Keratinocyte (primary cell): Measurements from ENCODE around the gene OR2A25. TPM values are rescaled to one million over a fixed set of nuclear protein-coding genes. Genes with fewer than 3 reads are reported as not detected.

ENCODE experiments used
- DNase-seq: peaks from one replicate; pipeline ENCODE4 v3.0.0-alpha.2; 2011; ENCODE audit warnings: low read depth, missing footprints, low spot score
- FAIRE-seq: peaks from 2 replicates; lab custom pipeline; 2011; peaks lifted over from hg19 to GRCh38; lab: Jason Lieb, UNC
- H2AFZ ChIP-seq: 2 replicates; pipeline ENCODE4 v1.6.0; 2012; ENCODE audit warnings: low read length, control low read depth, inconsistent platforms; ENCODE audit not compliant: control insufficient read depth
- H3K27ac ChIP-seq: 2 replicates; pipeline ENCODE4 v1.5.1; 2011; ENCODE audit warnings: low read length; ENCODE audit not compliant: control insufficient read depth, insufficient read depth
- H3K27me3 ChIP-seq: 3 replicates; pipeline ENCODE4 v1.6.0; 2011; ENCODE audit warnings: low read length; ENCODE audit not compliant: control insufficient read depth, insufficient read depth; ENCODE audit errors: extremely low read depth
- H3K36me3 ChIP-seq, 2 experiments: 2 replicates in 1 of 2; 3 replicates in 1 of 2; pipeline ENCODE4 v1.5.1; 2011; ENCODE audit warnings: low read length in 2 of 2, mild to moderate bottlenecking in 1 of 2; ENCODE audit not compliant: control insufficient read depth in 2 of 2, insufficient read depth in 2 of 2; ENCODE audit errors: extremely low read depth in 1 of 2
- H3K4me1 ChIP-seq: 3 replicates; pipeline ENCODE4 v1.5.1; 2011; ENCODE audit warnings: low read length; ENCODE audit not compliant: control insufficient read depth, insufficient read depth; ENCODE audit errors: extremely low read depth
- H3K4me2 ChIP-seq: 3 replicates; pipeline ENCODE4 v1.6.0; 2011; ENCODE audit warnings: low read depth, low read length; ENCODE audit not compliant: control insufficient read depth, insufficient read depth; ENCODE audit errors: extremely low read depth
- H3K4me3 ChIP-seq, 3 experiments: fragments of 200-600 bp in 1 of 3; sonication (generic) in 1 of 3; 2 replicates in 2 of 3; 3 replicates in 1 of 3; pipeline ENCODE4 v1.5.1; 2011 to 2016; ENCODE audit warnings: low read length in 3 of 3, mild to moderate bottlenecking in 3 of 3, control low read depth in 2 of 3, inconsistent platforms in 1 of 3, low read depth in 1 of 3, mixed read lengths in 1 of 3, mixed run types in 1 of 3, moderate library complexity in 1 of 3; ENCODE audit not compliant: control insufficient read depth in 2 of 3, insufficient read depth in 2 of 3; ENCODE audit errors: extremely low read depth in 1 of 3
- H3K79me2 ChIP-seq: 2 replicates; pipeline ENCODE4 v1.6.0; 2012; ENCODE audit warnings: low read length; ENCODE audit not compliant: control insufficient read depth, insufficient read depth
- H3K9ac ChIP-seq: 3 replicates; pipeline ENCODE4 v1.6.0; 2011; ENCODE audit warnings: low read length; ENCODE audit not compliant: control insufficient read depth, insufficient read depth; ENCODE audit errors: extremely low read depth
- H3K9me1 ChIP-seq: 3 replicates; pipeline ENCODE4 v1.6.0; 2011; ENCODE audit warnings: low read length; ENCODE audit not compliant: control insufficient read depth, insufficient read depth; ENCODE audit errors: extremely low read depth
- H3K9me3 ChIP-seq: 2 replicates; pipeline ENCODE4 v1.5.1; 2012; ENCODE audit warnings: low read depth, low read length; ENCODE audit not compliant: control insufficient read depth
- H4K20me1 ChIP-seq: 3 replicates; pipeline ENCODE4 v1.6.0; 2011; ENCODE audit warnings: low read length; ENCODE audit not compliant: control insufficient read depth, insufficient read depth; ENCODE audit errors: extremely low read depth
- CTCF ChIP-seq, 3 experiments: IDR thresholded peaks in 1 of 3; conservative IDR thresholded peaks in 1 of 3; optimal IDR thresholded peaks in 1 of 3; 2 replicates in 2 of 3; 3 replicates in 1 of 3; pipeline versions ENCODE3 to v1.5.1; 2011; ENCODE audit warnings: low read length in 3 of 3, mild to moderate bottlenecking in 3 of 3, moderate library complexity in 2 of 3, control low read depth in 1 of 3, inconsistent platforms in 1 of 3; ENCODE audit not compliant: insufficient read depth in 2 of 3; ENCODE audit errors: extremely low read depth in 1 of 3
- EZH2 ChIP-seq: IDR thresholded peaks from one replicate; pipeline ENCODE4 v1.6.1; 2012; ENCODE audit warnings: inconsistent platforms, mild to moderate bottlenecking, low read length, moderate library complexity
- dilution Hi-C: fragments of 300-500 bp; cut with MboI; formaldehyde crosslinking; loops from one replicate; pipeline ENCODE4 v1.7.0; 2020; ENCODE audit warnings: low sequenced_read_pairs; ENCODE audit not compliant: extremely low pct_ligation_motif_present
- polyA plus RNA-seq, 5 experiments: library from polyadenylated mRNA; depleted of rRNA in 3 of 5; stranded (reverse) in 3 of 5; stranded (forward) in 1 of 5; unstranded in 1 of 5; fragments of >200 nt; gene quantifications; 1 replicate in 1 of 5; 2 replicates in 3 of 5; 3 replicates in 1 of 5; pipeline versions ENCODE4 v1.2.1 to v1.2.3, GENCODE V29; 2011 to 2012; ENCODE audit warnings: missing spikeins in 2 of 5, low read depth in 1 of 5, low replicate concordance in 1 of 5

OR2A25 gene
- polyA plus RNA-seq, 1 donor (not counting 4 experiments of a cell fraction or from before 2014, with no cell fraction given): not detected

DNA sequence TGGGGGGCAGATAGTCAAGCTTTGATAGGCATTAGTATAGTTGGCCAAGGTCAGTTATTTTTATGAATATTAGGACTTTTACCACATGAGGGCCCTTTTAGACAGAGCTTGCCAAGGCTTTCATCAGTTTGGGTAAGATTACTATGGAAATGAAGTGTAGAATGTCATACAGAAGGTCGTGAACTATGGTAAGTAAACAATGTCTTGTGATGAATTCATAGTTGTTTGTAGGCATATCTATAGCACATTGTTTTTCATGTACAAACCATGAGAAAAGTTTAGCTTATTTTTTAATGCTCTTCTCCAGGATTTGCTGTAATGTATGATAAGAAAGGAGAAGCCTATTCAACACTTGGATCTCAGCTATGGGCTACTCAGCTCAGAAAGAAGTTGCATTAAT lies 44.0 kb downstream of the OR2A25 start:
- no peaks in the 10 kb centered on the region for H3K36me3 ChIP-seq
- H3K27me3 ChIP-seq: no peaks in the 10 kb centered on the region
- no peaks in the 10 kb centered on the region for H3K9me3 ChIP-seq
- no peak overlapping the region for H3K27ac ChIP-seq
- H3K4me2 ChIP-seq: no peak overlapping the region
- dilution Hi-C loops: no loop called here
- H4K20me1 ChIP-seq: no peaks in the 10 kb centered on the region
- H3K79me2 ChIP-seq: no peaks in the 10 kb centered on the region
- FAIRE-seq (no peak), DNase-seq (no peak)
- no peak overlapping the region for H3K9ac ChIP-seq
- H3K4me3 ChIP-seq: no peak overlapping the region
- H3K9me1 ChIP-seq: no peaks in the 10 kb centered on the region
- TF ChIP-seq EZH2 (no peak), CTCF (optimal IDR thresholded peaks at IDR 0.05 in 1 of 3, IDR thresholded peaks at IDR 0.05 in 1 of 3, conservative IDR thresholded peaks at IDR 0.05 in 1 of 3; ENCODE audit: extremely low read depth in 1 of 3, insufficient read depth in 2 of 3, low read length in 3 of 3) (no peak)
- no peak overlapping the region for H2AFZ ChIP-seq
- no peaks in the 10 kb centered on the region for H3K4me1 ChIP-seq

- dilution Hi-C loops: no loop called here
- H3K4me1 ChIP-seq: no peaks in the 10 kb centered on the region
- H3K27me3 ChIP-seq: no peaks in the 10 kb centered on the region
- H3K79me2 ChIP-seq: no peaks in the 10 kb centered on the region
- no peak overlapping the region for H3K27ac ChIP-seq
- no peak overlapping the region for H2AFZ ChIP-seq
- FAIRE-seq (no peak), DNase-seq (no peak)
- H3K9ac ChIP-seq: no peak overlapping the region
- no peaks in the 10 kb centered on the region for H4K20me1 ChIP-seq
- no peak for TF ChIP-seq CTCF (optimal IDR thresholded peaks at IDR 0.05 in 1 of 3, IDR thresholded peaks at IDR 0.05 in 1 of 3, conservative IDR thresholded peaks at IDR 0.05 in 1 of 3; ENCODE audit: extremely low read depth in 1 of 3, insufficient read depth in 2 of 3, low read length in 3 of 3)
- no peak for TF ChIP-seq EZH2
- H3K4me3 ChIP-seq: no peak overlapping the region
- no peaks in the 10 kb centered on the region for H3K9me1 ChIP-seq
- no peaks in the 10 kb centered on the region for H3K9me3 ChIP-seq
- H3K36me3 ChIP-seq: no peaks in the 10 kb centered on the region
- H3K4me2 ChIP-seq: no peak overlapping the region
Observed at GRCh38 chr7:144118341-144118740, 48.7 kb downstream of the OR2A25 start.
